HEK293 (cell line): ENCODE measurements around the gene C9orf153.

Source experiments
- FEZF1 ChIP-seq: fragments of 450-650 bp; formaldehyde crosslinking; IDR thresholded peaks from 2 replicates; pipeline ENCODE4 v1.5.1; 2016; ENCODE audit warnings: missing biosample characterization, missing genetic modification characterization
- GLIS2 ChIP-seq: fragments of 450-650 bp; formaldehyde crosslinking; IDR thresholded peaks from 2 replicates; pipeline ENCODE4 v1.5.1; 2016; ENCODE audit warnings: missing biosample characterization, missing genetic modification characterization
- HIC1 ChIP-seq: fragments of 450-650 bp; formaldehyde crosslinking; IDR thresholded peaks from 2 replicates; pipeline ENCODE4 v1.5.1; 2016; ENCODE audit warnings: missing biosample characterization, missing genetic modification characterization
- KLF7 ChIP-seq: fragments of 450-650 bp; formaldehyde crosslinking; IDR thresholded peaks from 2 replicates; pipeline ENCODE4 v1.5.1; 2016; ENCODE audit warnings: missing biosample characterization, missing genetic modification characterization, borderline replicate concordance
- SCRT2 ChIP-seq: fragments of 450-650 bp; formaldehyde crosslinking; IDR thresholded peaks from 2 replicates; pipeline ENCODE4 v1.5.1; 2016; ENCODE audit warnings: missing biosample characterization, missing genetic modification characterization
- YY2 ChIP-seq: fragments of 450-650 bp; formaldehyde crosslinking; IDR thresholded peaks from 2 replicates; pipeline ENCODE4 v1.5.1; 2016; ENCODE audit warnings: missing biosample characterization, missing genetic modification characterization
- ZBTB20 ChIP-seq: fragments of 450-650 bp; formaldehyde crosslinking; IDR thresholded peaks from 2 replicates; pipeline ENCODE4 v1.5.1; 2016; ENCODE audit warnings: missing biosample characterization, missing genetic modification characterization
- ZBTB21 ChIP-seq: fragments of 450-650 bp; formaldehyde crosslinking; IDR thresholded peaks from 2 replicates; pipeline ENCODE4 v1.5.1; 2017; ENCODE audit warnings: missing biosample characterization, missing genetic modification characterization
- ZBTB6 ChIP-seq: fragments of 450-650 bp; formaldehyde crosslinking; IDR thresholded peaks from 2 replicates; pipeline ENCODE4 v1.5.1; 2017; ENCODE audit warnings: missing biosample characterization, missing genetic modification characterization
- ZFP3 ChIP-seq: fragments of 450-650 bp; formaldehyde crosslinking; IDR thresholded peaks from 2 replicates; pipeline ENCODE4 v1.5.1; 2016; ENCODE audit warnings: low read depth, missing biosample characterization, missing genetic modification characterization
- ZFP37 ChIP-seq: fragments of 450-650 bp; formaldehyde crosslinking; IDR thresholded peaks from 2 replicates; pipeline ENCODE4 v1.5.1; 2016; ENCODE audit warnings: missing biosample characterization, missing genetic modification characterization
- ZFP69B ChIP-seq: fragments of 450-650 bp; formaldehyde crosslinking; IDR thresholded peaks from 2 replicates; pipeline ENCODE4 v1.5.1; 2016; ENCODE audit warnings: missing biosample characterization, missing genetic modification characterization
- ZNF10 ChIP-seq: fragments of 450-650 bp; formaldehyde crosslinking; IDR thresholded peaks from 2 replicates; pipeline ENCODE4 v1.5.1; 2017; ENCODE audit warnings: missing biosample characterization, missing genetic modification characterization
- ZNF114 ChIP-seq: fragments of 450-650 bp; formaldehyde crosslinking; IDR thresholded peaks from 2 replicates; pipeline ENCODE4 v1.5.0; 2017; ENCODE audit warnings: missing biosample characterization, missing genetic modification characterization
- ZNF174 ChIP-seq: fragments of 450-650 bp; formaldehyde crosslinking; IDR thresholded peaks from 2 replicates; pipeline ENCODE4 v1.5.0; 2017; ENCODE audit warnings: missing biosample characterization, mild to moderate bottlenecking, missing genetic modification characterization
- ZNF18 ChIP-seq: fragments of 450-650 bp; formaldehyde crosslinking; IDR thresholded peaks from 2 replicates; pipeline ENCODE4 v1.5.1; 2016; ENCODE audit warnings: missing biosample characterization, missing genetic modification characterization
- ZNF211 ChIP-seq: fragments of 450-650 bp; formaldehyde crosslinking; IDR thresholded peaks from 2 replicates; pipeline ENCODE4 v1.5.1; 2016; ENCODE audit warnings: low read depth, missing biosample characterization, missing genetic modification characterization
- ZNF292 ChIP-seq: fragments of 450-650 bp; formaldehyde crosslinking; IDR thresholded peaks from 2 replicates; pipeline ENCODE4 v1.5.1; 2016; ENCODE audit warnings: low read depth, missing biosample characterization, missing genetic modification characterization, borderline replicate concordance
- ZNF398 ChIP-seq: fragments of 450-650 bp; formaldehyde crosslinking; IDR thresholded peaks from 2 replicates; pipeline ENCODE4 v1.5.1; 2017; ENCODE audit warnings: missing biosample characterization, missing genetic modification characterization
- ZNF513 ChIP-seq: fragments of 450-650 bp; IDR thresholded peaks from 2 replicates; pipeline ENCODE4 v1.5.1; 2018; ENCODE audit warnings: missing biosample characterization, missing genetic modification characterization
- ZNF518A ChIP-seq: fragments of 450-650 bp; formaldehyde crosslinking; conservative IDR thresholded peaks from 2 replicates; pipeline ENCODE4 v1.5.1; 2016; ENCODE audit warnings: low read depth, missing biosample characterization, missing genetic modification characterization
- ZNF585B ChIP-seq: fragments of 450-650 bp; formaldehyde crosslinking; IDR thresholded peaks from 2 replicates; pipeline ENCODE4 v1.5.1; 2016; ENCODE audit warnings: missing biosample characterization, missing genetic modification characterization
- ZNF596 ChIP-seq: fragments of 450-650 bp; IDR thresholded peaks from 2 replicates; pipeline ENCODE4 v1.5.0; 2018; ENCODE audit warnings: missing biosample characterization, mild to moderate bottlenecking, missing genetic modification characterization, moderate library complexity
- ZNF600 ChIP-seq: fragments of 450-650 bp; formaldehyde crosslinking; IDR thresholded peaks from 2 replicates; pipeline ENCODE4 v1.5.1; 2016; ENCODE audit warnings: missing biosample characterization, missing genetic modification characterization
- ZNF624 ChIP-seq: fragments of 450-650 bp; formaldehyde crosslinking; IDR thresholded peaks from 2 replicates; pipeline ENCODE4 v1.5.1; 2017; ENCODE audit warnings: missing biosample characterization, missing genetic modification characterization

Gene C9orf153

GRCh38 chr9:86175223-86175622, 84.2 kb downstream of the C9orf153 start (continued):
- TF ChIP-seq ZNF292 (tag by site-specific recombination) (no peak), GLIS2 (no peak), ZFP3 (tag by site-specific recombination) (no peak), ZNF398 (peak; percentile 56), ZNF114 (tag by site-specific recombination) (no peak), ZBTB21 (tag by site-specific recombination) (peak; percentile 91), ZNF596 (no peak), ZNF585B (tag by site-specific recombination) (no peak), ZNF10 (tag by site-specific recombination) (peak; percentile 53; the same call in 1 of the 2 replicates), KLF7 (tag by site-specific recombination) (no peak), ZNF624 (tag by site-specific recombination) (no peak), ZNF211 (tag by site-specific recombination) (no peak), YY2 (tag by site-specific recombination) (0 out of 2 replicates have a peak, but pooled peaks have one; percentile 25), HIC1 (tag by site-specific recombination) (no peak; the same call in 1 of the 2 replicates), ZFP37 (tag by site-specific recombination) (peak; percentile 65; the same call in 1 of the 2 replicates), ZNF600 (0 out of 2 replicates have a peak, but pooled peaks have one; percentile 30), ZNF518A (tag by site-specific recombination) (no peak), SCRT2 (no peak; the same call in 1 of the 2 replicates), ZNF18 (no peak), FEZF1 (tag by site-specific recombination) (peak; percentile 41), ZBTB20 (tag by site-specific recombination) (no peak), ZNF174 (tag by site-specific recombination) (no peak), ZFP69B (tag by site-specific recombination) (no peak), ZBTB6 (no peak), ZNF513 (tag by site-specific recombination) (no peak)
